HG03066 (cell line): ENCODE results near the gene MPEG1.
A peak's percentile ranks its signal among the peaks of the same experiment; 100 is the strongest.

Source experiments
- ATAC-seq: cut with Tn5 transposase; IDR thresholded peaks from one replicate; pipeline ENCODE4 v1.9.1; 2021; ENCODE audit warnings: low read depth; ENCODE audit not compliant: unreplicated experiment

The MPEG1 gene

DNA sequence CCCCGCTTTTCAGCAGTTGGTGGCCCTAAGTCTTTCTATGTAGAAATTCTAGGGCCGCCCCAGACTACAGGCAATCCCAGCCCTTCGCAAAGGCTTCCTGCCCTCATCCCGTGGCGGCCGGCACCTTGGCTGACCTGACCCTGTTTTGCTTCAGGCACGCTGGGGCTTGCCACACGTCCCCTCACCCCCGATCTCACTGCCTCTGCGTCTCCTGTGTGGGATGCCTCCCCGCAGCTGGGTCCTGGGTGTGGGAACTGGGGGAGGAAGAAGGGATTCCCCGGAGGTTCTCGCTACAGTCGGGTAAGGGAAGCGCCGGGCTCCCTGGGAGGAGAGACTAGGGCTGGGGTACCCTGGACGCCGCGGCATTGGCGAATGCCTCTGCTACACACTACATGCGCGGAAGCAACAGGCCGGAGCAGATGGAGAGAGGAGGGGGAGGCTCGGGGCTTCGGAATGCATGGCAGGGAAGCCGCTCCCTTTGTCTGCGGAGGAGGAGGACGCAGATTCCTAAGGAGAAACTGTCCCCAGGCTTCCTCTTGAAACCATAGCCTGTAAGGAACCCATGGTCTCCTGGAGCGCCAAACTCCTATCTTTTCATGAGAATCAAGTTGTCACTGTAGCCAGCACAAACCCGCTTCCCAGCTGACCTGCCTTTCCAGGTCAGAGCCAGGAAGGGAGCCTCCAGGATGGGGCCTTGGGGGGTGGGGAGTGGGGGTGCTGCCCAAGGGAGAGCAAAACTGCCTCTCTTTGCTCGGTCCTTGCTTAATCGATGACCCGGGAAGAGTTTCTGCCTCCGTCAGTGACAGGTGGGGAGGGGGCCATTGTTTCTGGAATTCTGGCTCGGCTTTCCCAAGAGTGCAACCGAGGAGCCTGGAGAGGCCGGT is 39.4 kb downstream of the MPEG1 start:
- peak; percentile 5 for ATAC-seq

DNA sequence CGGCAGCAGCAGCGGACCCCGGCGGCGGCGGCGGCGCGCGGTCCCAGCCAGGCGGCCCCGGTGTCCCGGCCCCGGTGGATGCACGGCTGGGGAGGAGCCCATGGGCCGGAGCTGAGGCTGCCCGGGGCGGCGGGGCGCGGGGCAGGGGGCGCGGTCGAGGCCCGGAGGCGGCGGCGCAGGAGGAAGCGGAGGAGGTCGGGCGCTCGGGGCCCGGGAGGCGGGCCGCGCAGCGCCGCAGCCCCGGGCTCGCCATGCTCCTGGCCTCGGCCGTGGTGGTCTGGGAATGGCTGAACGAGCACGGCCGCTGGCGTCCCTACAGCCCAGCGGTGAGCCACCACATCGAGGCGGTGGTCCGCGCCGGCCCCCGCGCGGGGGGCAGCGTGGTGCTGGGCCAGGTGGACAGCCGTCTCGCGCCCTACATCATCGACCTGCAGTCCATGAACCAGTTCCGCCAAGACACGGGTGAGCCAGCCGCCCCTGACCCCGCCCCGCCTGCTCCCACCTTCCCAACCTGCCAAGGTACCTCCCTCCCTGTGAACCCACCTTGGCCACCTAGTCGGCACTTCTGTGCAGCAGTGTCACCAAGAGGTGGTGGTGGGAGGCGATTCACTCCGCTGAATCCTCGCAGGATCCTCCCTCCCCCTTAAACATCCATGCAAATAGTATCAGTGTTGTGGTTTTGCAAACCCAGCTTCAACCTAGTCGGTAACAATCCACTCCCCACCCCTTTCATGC is 40.2 kb downstream of the MPEG1 start:
- peak; percentile 28 for ATAC-seq

DNA sequence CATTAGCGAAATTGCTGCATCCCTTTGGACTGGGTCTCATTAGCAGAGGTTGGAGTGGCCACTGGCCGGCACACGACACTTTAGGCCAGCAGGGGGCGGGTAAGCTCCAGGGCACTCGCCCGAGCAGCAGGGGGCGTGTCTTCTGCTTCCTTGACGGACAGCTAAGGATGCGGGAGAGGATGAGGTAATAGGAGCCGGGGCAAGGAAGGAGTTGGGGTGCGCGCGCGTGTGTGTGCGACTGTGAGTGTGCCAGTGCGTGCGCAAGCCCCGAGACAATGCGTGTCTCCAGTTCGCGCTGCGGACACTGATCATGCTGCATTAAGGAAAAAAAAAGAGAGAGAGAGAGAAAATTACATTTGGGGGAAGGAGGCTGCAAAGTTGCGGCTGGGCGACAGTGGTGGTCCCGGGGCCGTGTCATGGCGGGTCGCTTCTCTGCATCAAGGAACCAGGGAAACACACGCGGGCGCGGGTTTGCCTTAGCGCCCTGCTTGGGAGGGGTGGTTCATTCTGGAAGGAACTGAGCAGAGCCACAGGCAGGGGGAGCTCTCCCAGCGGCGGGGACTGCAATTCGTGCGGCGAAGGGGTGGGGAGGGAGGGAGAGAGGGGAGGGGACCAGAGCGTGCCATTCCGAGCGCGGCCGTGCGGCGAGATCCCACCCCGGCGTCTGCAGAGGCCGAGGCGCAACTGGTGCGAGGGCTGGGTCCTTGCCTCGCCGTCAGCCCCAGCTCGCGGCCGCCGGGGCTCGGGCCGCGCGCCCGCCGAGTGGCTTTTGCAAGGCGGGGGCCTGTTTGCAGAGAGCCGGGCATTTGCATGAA is 41.0 kb downstream of the MPEG1 start, which contains the start of gene DTX4:
TSS of gene DTX4 (plus strand) at position 625 of the 815 bp plus-strand sequence. CDS start 464 bp downstream, outside the sequence.
- ATAC-seq, result peak; percentile 71

DNA sequence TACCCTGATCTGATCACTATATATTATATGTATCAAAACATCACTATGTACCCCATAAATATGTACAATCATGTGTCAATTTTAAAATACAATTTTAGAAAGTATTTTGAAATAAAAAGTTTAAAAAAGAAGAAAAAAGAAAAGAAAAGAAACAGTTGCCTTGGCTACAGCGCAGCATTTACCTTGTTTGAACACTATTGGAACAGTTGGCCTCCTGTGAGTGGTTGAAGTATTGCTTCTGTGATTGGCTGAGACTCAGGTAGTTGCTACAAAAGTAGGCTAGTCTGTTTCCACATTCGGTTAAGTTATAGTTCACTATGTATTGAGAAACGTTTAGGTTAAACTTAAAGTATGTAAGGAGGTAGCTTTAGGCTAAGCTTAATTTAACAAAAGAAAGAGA is 48.7 kb downstream of the MPEG1 start:
- ATAC-seq, result no peak
